GM19463 (cell line): Measurements from ENCODE around the gene ONECUT2.
A peak's percentile ranks its signal among the peaks of the same experiment; 100 is the strongest.

Experiments
- ATAC-seq: cut with Tn5 transposase; IDR thresholded peaks from one replicate; pipeline ENCODE4 v1.9.1; 2021; ENCODE audit warnings: mild to moderate bottlenecking, moderate library complexity; ENCODE audit not compliant: unreplicated experiment

Gene ONECUT2

DNA sequence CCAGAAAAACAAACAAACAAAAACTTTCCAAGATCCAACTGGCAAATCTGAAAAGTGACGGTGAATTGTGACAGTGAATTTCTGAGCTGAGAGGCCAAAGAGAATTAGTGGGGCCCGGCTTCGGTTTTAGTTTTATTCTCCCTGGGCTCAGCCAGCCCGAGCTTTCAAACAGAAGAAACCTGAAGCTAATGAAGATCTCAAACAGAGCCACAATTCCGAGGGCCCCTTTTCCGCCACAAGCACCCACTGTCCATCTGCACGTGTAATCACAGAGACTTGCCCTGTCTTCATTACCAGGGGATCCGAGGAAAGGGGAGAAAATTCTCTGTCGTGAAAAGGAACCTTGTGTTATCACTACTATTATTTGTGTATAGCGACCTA, 4.2 kb upstream of the ONECUT2 start:
- ATAC-seq: no peak

DNA sequence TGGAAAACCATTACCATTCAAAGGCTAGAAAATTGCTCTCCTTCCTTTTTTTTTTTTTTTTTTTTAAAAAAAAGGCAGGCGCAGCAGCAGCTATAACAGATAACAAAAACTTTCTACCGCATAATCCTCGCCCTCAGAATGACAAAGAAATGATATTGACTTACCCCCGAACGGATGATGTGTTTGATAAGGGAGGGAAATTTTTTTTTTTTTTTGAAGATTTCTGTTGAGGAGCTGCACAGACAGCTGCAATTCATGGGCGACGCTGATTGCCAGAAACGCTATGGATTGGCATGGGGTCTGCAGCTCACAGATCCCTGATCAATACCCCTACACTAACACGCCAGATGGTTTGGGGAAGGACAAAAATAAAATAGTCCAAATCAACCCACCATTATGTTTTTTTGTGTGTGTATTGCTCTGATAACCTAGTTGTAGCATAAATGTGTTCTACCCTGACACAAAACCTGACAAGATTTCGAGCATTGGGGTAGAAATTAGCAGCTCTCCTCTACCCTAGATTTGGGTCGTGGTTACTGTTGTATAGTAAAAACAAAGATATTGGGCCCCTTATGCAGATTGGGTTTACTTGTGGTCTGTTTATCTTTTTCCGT, 3.6 kb upstream of the ONECUT2 start:
- no peak for ATAC-seq

DNA sequence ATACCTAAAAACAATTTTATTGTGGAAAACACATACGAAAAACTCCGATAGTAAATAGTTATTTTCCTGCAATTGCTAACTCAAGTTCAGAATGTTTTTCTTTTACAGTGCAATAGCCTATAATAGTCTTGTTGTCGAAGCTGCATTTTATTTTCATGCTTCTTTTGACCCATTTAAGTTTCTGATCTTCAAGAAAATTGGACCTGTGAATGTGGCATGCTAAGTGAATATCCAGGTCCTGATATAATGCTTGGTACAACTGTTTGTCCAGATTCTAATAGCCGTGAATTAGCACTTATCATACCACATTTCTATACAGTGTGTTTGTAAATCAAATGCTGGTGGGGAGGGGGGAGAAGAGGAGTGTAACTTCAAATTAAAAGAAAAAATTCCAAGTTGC, 3.0 kb upstream of the ONECUT2 start:
- ATAC-seq: no peak

DNA sequence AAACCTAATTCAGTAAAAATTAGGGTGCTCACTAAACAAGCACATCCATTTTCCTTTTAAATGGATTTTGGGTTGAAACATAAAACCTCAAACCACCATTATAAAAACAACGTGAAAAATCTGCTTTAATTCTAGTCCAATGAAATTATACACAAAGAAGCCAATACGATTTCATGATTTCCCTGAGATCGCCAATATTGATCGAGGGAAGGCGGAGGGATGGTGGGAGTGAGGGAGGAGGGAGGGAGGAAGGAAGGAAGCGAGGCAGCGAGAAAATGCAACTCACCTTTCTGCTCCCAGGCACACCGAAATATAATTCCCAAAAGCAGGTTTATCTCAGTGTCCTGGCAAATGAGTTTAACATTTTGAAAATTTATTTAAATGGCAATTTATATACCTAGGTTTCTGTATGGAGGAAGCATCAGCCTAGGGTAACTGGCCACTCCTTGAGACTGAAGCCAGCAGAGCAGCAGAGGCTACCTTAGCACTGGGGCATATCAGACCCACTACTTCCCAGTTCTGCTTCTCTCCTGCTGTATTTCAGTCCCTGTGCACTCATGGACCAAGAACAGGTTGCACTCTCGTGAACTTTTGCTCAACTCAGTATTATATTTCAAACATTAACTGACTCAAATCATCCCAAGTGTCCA, 2.3 kb upstream of the ONECUT2 start:
- ATAC-seq: no peak

DNA sequence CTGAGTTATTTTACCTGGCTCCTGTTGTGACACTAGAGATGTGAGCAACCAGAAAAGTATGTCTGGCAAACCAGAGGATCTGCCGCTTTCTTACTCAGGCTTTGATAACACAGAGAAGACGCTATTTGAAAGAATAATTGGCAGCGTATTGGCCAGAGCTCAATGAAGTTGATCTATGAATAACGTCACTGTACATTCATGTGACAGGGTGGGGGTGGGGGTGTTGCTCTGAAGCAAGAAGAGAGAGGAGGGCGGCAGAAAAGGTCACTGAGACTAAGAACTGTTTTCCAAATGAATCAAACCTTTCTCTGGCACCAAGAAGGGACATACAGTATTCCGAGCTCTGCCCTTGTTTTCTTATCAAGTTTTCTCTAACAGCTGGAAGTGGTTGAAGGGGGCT, 1.7 kb upstream of the ONECUT2 start:
- no peak for ATAC-seq

DNA sequence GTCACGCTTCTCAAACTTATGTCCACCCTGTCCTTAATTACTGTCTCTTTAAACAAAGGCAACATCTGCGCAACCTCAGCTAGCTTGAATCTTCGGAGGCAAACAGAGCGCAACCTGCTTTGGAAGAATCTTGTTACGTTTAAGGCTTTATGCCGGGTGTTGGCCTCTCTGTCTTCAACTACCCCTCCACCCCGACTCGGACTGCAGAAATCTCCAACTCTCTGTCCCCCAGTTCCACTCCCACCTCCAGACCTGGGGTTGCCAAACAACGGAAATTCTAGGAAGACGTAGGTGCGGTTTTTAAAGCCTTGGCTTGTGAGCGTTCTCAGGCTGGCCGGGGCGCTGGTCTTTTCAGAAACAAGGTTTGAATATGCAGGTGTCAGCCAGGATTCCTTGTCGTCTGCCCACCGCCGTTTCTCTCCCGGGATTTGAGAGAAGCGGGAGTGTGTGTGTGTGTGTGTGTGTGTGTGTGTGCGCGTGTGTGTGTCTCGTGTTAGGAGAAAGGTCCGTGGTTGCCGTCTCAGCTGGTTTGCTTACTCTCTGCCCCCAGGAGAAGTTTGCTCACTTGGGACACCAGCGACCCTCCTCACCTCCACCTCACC, 1.1 kb upstream of the ONECUT2 start:
- ATAC-seq: no peak

DNA sequence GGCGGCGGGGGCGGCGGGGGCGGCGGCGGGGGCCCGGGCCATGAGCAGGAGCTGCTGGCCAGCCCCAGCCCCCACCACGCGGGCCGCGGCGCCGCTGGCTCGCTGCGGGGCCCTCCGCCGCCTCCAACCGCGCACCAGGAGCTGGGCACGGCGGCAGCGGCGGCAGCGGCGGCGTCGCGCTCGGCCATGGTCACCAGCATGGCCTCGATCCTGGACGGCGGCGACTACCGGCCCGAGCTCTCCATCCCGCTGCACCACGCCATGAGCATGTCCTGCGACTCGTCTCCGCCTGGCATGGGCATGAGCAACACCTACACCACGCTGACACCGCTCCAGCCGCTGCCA, 644 bp downstream of the ONECUT2 start:
- ATAC-seq: no peak

DNA sequence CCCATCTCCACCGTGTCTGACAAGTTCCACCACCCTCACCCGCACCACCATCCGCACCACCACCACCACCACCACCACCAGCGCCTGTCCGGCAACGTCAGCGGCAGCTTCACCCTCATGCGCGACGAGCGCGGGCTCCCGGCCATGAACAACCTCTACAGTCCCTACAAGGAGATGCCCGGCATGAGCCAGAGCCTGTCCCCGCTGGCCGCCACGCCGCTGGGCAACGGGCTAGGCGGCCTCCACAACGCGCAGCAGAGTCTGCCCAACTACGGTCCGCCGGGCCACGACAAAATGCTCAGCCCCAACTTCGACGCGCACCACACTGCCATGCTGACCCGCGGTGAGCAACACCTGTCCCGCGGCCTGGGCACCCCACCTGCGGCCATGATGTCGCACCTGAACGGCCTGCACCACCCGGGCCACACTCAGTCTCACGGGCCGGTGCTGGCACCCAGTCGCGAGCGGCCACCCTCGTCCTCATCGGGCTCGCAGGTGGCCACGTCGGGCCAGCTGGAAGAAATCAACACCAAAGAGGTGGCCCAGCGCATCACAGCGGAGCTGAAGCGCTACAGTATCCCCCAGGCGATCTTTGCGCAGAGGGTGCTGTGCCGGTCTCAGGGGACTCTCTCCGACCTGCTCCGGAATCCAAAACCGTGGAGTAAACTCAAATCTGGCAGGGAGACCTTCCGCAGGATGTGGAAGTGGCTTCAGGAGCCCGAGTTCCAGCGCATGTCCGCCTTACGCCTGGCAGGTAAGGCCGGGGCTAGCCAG, 1.2 kb downstream of the ONECUT2 start:
- ATAC-seq: no peak

DNA sequence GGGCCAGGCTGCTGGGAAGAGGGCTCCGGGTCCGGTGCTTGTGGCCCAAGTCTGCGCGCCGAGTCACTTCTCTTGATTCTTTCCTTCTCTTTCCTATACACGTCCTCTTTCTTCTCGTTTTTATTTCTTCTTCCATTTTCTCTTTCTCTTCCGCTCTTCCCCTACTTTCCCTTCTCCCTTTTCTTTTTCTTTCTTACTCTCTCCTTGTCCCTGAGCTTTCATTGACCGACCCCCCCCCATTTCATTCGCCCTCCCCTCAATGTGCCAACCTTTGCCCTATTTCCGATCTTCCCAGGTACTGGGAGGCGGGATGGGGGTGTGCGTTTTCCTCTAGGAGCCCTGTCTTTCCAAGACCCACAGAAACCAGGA, 1.8 kb downstream of the ONECUT2 start:
- ATAC-seq: no peak

DNA sequence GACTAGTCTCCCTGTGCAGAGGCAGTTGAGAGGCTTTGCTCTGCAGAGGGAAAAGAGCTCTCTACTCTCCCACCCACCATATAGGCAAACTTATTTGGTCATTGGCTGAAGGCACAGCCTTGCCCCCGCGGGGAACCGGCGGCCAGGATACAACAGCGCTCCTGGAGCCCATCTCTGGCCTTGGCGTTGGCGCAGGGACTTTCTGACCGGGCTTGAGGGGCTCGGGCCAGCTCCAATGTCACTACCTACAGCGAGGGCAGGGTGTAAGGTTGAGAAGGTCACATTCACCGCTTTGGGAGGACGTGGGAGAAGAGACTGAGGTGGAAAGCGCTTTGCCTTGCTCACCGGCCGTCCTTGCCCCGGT, 2.2 kb downstream of the ONECUT2 start:
- no peak for ATAC-seq

DNA sequence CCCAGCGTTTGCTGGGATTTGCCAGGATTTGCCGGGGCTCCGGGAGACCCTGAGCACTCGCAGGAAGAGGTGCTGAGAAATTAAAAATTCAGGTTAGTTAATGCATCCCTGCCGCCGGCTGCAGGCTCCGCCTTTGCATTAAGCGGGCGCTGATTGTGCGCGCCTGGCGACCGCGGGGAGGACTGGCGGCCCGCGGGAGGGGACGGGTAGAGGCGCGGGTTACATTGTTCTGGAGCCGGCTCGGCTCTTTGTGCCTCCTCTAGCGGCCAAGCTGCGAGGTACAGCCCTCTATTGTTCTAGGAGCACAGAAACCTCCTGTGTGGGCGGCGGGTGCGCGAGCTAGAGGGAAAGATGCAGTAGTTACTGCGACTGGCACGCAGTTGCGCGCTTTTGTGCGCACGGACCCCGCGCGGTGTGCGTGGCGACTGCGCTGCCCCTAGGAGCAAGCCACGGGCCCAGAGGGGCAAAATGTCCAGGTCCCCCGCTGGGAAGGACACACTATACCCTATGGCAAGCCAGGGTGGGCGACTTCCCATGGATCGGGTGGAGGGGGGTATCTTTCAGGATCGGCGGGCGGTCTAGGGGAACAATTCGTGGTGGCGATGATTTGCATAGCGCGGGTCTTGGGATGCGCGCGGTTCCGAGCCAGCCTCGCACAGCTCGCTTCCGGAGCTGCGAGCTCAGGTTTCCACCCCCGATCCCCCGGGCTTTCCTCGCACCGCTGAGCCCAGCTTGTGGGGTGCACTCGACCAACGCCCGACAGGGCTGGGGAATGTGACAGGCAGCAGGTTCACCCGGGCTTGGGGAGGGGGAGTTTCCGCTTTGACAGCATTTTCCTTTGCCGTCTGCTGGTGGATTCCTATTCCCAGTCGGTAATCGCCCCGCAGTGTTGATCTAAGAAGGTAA, 2.8 kb downstream of the ONECUT2 start:
- peak; percentile 58 for ATAC-seq

DNA sequence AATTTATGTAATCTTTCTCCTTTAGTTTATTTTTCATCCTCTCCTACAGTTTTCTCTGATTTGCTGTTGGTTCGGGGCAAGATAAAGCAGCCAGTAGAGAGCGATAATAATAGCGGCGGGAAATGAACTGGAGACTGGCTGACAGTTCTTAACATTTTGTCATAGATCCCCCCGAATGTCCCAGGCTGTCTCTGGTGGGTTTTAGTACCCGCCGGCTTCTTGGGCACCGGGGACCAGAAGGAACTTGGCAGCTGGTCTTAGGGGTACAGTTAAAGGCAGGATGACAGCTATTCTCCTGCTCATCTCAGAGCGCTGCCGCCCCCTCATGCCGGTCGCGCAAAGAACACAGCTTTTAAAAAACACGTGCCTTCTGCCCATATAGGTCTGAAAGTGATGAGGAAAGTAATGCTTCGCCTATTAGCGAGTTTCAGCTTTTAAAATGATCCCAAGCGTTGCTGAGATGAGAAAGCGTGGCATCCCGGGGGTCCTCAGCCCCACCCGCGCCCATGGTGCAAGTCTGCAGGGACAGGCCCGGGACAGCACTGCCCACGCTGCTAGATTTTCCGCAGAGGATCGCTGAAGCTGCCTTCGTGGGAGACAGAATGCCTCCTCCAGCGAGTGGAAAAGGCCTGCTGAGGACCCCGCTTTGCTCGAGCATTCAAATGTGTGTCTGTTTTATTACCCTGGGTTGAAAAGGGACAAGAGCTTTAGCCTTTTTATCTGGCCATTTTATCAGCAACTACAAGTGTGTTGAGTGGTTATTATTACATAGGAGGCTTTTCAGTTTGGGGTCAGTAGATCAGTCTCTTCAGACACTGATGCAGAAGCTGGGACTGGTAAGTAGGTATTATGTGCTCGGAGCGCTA, 3.8 kb downstream of the ONECUT2 start:
- ATAC-seq: no peak

DNA sequence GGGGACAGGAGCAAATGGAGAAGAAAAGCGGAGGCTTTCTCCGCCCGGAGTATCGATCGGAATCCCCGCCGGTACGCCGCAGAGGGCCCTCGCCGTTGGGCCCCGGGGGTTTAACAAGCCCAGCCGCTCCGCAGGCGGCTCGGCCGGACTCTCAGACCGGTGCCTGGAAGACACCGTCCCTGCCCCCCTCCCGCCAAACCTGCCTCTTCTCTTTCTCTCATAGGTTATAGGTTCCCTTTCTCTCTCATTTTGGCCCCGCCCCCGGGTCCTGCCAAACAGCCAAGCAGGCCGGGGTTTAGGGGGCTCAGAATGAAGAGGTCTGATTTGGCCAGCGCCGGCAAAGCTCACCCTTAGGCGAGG, 4.4 kb downstream of the ONECUT2 start:
- no peak for ATAC-seq

DNA sequence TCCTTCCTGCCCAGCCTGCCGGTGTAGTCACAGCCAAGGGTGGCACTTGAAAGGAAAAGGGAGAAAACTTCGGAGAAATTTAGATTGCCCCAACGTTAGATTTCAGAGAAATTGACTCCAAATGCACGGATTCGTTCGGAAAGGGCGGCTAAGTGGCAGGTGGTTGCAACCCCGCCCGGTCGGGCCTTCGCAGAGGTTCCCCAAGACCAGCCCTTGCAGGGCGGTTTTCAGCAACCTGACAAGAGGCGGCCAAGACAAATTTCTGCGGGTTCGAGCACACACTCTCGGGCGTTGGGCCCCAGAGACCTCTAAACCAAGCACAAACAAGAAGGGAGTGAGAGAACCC, 4.8 kb downstream of the ONECUT2 start:
- no peak for ATAC-seq

DNA sequence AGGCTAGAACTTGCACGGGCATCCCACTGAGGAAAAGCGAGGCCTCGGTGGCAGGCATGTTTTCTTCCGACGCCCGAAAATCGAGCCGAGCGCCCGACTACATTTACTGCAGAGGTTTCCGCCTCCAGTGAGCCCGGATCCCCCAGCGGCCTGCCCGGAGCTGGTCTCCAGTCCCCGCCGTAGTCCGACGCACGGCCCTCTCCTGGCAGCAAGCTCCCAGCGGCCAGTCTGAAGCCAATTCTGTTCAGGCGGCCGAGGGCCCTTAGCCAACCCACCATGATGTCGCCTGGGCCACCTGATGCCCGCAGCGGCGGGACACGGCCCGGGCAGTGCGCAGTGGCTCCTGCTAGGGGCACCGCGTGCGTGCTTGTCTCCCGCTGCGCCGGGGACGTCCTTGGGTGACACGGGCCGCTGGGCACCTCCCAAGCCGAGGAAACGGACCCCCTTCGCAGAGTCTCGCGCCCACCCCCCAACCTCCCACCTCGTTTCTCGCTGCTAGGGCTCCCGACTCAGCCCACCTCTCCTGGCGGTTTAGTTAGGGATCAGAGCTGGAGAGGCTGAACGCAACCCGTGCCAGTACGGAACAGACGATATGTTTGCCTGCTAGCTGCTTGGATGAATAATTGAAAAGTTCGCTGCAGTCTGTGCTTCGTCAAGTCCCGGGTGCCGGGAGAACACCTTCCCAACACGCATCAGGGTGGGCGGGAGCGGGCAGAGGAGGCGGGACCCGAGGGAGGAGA, 5.3 kb downstream of the ONECUT2 start:
- no peak for ATAC-seq

DNA sequence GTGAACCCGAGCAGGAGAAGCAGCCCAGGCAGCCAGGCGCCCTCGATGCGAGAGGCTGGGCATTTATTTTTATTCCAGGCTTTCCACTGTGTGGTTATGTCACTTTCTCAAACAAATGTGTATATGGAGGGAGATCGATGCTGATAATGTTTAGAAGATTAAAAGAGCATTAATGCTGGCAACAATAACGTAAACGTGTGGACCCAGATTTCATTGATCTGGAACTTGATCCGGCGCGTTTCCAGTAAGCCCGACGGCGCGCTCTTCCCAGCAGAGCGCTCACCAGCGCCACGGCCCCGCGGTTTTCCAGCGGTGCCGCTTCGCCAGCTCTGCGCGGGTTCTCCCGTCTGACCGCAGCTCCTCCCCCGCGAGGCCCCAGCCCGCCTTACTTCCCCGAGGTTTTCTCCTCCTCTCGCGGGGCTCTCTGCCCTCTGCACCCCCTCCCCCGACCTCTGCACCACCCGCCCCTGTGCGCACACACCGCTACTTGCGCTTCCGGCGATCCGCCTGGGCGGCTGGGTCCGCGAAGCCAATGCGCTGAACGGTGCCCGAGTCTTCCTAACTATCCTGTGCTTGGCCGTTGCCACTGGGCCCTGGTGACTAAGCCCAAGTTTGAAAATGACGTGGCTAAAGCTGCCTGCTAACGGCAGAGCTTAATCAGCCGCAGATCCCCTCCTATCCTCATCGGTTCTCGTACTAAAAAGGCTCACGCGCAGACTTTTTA, 6.1 kb downstream of the ONECUT2 start:
- ATAC-seq: no peak

DNA sequence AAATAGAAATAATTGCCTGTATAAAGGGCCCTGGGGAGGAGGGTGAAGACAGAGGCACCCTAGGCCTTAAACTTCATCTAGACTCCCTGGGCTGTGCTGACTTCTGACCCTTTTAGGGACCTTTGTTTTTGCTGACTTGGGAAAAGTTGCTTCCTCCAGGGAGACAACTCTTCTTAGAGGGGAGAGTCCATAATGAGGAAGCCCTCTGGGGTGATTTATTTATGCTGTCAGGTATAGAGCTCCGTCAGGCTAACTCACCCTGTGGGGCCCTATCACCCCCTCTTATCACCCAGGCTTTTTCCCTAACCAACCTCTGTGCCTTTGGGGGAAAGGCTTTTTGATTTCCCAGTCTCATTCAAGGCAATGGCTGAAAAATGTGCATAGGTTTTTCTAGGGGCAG, 8.1 kb downstream of the ONECUT2 start:
- no peak for ATAC-seq

DNA sequence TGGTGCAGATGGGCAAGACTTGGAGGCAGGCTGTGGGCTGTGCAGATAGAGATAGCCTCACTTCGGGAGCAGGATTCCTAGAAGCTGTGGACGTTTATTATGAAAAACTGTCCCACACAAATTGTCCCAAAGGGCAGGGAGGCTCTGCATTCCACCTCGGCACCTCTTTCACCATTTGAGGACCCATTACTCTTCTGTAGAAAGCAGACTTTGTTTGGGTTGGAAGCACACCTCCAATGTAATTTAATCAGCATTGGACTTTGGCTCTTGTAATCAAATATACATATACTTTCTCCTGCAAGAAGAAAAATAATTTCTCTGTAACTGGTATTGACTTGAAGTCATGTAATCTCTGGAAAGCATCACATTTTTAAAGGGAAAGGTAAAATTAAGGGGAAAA, 8.5 kb downstream of the ONECUT2 start:
- ATAC-seq: no peak

DNA sequence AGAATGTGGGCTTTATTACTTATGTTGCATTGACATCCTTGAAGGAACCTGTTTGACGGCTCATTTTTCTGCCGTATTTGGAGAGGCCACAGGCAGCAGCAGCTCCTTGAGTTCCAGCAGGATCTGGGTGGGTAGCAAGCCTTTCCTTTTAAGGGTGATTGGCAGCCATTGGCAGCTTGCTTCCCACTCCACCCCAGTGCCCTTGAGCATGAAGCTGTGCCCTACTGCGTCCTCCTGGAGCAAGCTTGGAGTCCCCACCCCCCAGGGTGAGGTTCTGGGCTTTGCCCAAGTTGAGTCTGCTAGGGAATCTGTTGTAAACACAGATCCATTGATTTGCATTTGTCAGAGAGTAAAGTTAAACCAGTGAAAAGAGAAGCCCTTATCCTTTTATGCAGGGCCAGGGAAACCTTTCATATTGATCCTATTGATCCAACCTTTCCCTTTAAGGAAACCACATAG, 9.2 kb downstream of the ONECUT2 start:
- ATAC-seq: no peak
